Stimulated activated CD8-positive, alpha-beta memory T cell treated with anti-CD3 and anti-CD28 coated beads, Interleukin-7, amount 100 ng/mL, for 24 hours (primary cell): ENCODE measurements around the gene BAIAP3.

Source experiments
- DNase-seq: peaks from one replicate; pipeline ENCODE4 v3.0.0-alpha.2; 2020; ENCODE audit warnings: low read depth

The BAIAP3 gene

DNA sequence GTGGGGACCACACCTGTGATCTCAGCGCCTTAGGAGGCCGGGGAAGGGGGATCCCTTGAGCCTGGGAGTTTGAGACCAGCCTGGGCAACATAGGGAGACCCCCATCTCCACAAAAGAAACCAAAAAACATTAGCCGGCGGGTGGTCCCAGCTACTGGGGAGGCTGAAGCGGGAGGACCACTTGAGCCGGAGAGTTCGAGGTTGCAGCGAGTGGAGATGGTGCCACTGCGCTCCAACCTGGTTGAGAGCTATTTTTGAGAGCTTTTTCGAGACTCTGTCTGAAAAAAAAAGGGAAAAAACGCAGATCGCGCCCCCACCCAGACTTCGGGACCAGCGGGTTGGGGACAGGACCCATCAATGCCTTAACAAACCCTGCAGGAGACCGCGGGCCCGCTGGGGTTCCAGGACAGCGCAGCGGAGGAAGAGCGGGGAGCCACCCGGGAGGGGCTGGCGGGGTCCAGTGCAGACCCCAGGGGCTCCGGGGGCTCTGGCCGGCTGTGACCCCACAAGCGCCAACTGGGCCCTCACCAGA lies 762 bp upstream of the BAIAP3 start:
- no peak for DNase-seq

DNA sequence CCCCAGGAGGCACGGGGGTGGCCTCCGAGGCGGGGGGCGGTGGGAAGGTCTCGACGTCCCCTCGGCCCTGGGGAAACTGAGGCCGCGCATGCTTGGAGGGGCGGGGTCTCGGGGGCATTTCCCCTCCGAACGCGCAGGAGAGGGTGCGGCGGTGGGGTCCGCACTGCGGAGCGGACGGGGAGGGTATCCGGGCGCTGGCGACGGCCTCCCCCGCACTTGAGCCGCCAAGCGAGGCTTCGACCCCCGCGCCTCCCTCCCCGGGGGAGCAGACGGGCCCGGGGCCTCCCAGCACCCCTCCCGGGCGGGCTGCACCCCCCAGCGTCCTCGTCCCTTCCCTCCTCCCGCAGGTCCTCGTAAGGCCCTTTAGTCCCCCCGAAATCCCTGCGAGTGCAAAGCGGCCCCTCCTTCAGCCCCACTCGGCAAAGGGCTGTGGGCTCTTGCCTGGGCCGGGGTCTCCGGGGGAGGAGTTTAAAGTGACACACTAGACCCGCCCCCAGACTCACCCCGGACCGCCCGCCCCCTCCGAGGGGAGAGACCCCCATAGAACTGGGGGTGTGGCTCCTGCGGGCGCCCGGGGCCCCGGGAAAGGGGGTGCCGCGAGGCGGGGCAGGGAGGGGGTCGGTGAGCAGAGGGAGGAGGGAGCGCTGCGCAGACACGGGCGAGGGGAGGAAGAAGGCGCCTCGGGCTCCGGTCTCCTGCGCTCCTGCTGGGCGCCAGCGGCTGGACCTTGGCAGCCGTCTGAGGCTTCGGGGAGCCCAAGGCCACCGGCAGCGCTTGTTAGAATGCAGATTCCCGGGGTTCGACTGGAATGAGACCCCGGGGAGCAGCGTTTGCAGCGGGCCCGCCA lies 632 bp downstream of the BAIAP3 start:
- DNase-seq, result no peak

DNA sequence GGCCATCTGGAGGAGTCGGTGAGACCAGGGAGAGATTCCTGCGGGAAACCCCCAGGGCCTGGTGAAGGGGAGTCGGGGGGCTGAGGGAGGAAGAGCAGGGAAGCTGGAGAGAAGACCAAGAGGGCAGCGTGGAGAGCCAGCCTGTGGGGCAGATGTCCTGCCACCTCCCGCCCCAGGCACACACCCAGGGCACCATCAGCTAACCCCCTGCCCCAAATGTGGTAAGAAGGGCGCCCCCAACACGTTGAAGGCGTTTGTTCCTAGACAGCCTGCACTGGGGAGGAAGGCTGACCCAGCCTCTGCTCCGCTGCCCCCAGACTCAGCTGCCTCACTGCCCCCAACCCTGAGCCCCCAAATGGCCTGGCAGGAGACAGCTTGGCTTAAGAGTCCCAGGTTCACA lies 1.3 kb downstream of the BAIAP3 start:
- no peak for DNase-seq

DNA sequence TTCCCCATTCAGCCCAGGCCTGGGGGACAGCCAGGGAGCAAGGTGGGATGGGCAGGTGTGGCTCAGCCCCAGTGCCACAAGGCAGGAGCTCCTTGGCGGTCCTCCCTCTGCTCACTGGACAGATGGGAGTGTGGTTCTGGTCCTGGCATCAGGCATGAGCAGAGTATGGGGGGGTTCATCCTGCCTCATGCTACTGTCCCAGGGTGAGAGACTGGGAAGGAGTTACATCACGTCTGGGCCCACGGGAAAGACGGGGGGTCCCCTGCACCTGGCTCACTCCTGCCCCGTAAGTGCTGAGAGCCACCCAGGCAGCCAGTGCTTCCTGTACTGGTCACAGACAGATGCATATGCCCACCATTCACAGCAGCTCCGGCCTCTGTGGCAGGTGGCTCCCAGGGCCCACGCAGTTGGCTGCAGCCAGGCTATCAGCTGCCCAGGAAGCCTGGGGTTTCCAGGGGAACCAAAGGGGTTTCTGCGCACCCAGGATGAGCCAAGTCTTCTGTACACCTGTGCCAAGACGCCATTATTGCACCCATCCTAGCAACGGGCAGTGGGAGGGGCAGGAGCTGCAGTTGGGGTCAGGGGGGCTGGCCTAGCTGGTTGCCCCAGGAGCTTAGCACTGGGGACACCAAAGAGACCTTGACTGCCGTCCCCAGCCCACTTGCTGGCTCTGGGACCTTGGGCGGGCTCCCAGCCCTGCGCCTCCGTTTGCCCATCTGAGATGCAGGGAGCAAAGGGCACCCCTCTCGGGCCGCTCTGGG lies 1.9 kb downstream of the BAIAP3 start:
- DNase-seq, result no peak

DNA sequence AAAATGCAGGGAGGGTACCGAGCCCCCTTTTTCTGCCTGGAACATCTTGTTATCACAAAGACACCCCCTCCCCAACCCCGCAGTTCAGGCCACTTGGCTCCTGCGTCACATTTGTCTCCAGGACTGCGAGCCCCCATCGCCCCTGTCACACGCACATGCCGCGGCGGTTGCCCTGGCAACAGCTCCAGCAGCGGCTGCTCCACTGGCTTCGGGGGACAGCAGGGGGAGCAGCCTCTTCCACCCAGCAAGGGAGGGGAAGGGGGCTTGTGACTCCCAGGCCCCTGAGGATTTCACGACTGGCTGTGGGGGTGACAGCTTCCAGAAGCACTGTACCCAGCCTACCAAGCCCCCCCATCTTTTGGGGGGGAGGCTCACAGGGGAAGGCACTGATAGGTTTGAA lies 2.6 kb downstream of the BAIAP3 start:
- DNase-seq, result no peak

DNA sequence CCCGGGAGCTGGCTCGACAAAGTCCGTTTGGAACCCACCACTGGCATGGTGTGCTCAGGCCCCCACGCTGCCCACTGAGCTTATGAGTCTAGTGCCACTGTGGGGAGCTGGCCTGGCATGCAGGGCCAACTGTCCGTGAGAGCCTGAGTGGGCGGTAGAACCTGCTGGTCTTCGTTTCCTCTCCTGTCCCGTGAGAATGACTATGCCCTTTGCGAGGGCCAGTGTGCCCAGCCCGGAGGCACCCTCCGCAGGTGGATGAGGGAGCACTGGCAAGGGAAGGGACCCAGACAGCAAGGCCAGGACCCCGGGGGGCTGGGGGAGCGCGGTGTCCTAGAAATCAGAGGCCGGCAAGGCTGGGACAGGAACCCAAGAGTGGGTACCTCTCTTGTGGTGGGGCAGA lies 3.2 kb downstream of the BAIAP3 start:
- DNase-seq, result no peak

DNA sequence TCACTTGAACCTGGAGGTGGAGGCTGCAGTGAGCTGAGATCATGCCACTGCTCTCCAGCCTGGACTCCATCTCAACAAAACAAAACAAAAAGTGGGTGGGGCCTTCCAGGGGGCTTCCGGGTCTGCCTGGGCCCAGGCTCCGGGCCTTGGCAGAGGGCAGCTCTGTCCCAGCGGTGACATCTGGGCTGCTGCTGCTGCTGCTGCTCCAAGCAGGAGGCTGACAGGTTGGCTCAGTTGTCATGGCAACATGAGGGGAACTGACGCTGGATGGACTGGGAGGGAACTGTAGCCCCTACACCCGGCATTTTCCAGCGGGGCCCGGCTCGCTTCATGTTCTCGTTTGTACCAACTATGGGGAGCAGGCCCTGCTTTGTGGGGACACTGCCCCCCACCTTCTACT lies 4.0 kb downstream of the BAIAP3 start:
- no peak for DNase-seq

DNA sequence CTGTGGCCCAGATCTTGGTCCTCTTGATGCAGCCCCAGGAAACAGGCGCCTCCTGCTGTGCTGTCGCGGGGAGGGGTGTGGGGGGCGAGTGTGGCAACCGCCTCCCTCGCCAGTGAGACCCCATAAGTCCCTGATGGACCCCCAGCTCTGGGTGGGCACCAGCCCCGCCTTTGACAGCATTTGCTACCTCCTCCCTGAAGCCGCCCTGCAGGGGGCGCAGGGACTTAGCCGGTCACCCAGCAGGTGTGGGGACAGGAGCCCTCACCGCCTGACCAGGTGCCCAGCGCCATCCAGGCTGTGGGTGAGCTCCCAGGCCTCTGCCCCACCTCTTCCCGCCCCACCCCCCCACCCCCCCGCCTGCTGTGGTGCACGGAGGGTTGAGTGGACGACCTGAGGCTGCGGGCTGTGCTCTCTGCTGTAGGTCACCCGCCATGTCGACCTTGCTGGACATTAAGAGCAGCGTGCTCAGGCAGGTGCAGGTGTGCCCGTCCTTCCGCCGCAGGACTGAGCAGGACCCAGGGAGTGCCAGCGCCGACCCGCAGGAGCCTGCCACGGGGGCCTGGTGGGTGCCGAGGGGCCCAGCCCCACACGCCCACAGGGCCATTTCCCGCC lies 4.8 kb downstream of the BAIAP3 start:
- no peak for DNase-seq

DNA sequence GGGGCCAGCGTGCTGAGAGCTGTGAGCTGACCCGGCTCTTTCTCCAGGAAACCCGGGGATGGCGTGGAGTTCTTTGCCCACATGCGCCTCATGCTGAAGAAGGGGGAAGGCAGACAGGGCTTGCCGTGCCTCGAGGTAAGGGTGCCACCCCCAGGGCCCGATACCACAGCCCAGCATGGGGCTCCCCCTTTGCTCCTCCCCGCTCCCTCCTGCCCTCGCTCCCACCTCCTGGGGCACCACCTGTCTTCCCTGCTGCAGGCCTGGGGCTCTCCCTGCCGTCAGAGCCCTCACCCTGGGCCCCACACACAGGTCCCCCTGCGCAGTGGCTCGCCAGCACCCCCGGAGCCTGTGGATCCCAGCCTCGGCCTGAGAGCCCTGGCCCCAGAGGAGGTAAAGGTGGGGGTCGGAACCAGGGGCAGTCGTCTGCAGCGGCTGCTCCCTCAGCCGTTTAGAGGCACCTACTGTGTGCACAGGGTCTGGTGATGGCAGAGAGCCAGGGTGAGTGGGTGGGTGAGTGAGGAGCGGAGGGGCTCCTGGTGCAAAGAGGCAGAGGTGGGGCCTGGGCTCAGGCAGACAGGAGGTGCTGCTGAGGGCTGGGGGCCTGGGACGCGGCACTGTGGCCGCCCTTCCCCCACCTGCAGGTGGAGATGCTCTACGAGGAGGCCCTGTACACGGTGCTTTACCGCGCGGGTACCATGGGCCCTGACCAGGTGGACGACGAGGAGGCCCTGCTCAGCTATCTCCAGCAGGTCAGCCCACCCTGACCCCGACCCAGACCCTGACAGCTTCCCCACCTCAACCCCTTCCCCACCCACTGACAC lies 5.6 kb downstream of the BAIAP3 start:
- DNase-seq, result no peak

DNA sequence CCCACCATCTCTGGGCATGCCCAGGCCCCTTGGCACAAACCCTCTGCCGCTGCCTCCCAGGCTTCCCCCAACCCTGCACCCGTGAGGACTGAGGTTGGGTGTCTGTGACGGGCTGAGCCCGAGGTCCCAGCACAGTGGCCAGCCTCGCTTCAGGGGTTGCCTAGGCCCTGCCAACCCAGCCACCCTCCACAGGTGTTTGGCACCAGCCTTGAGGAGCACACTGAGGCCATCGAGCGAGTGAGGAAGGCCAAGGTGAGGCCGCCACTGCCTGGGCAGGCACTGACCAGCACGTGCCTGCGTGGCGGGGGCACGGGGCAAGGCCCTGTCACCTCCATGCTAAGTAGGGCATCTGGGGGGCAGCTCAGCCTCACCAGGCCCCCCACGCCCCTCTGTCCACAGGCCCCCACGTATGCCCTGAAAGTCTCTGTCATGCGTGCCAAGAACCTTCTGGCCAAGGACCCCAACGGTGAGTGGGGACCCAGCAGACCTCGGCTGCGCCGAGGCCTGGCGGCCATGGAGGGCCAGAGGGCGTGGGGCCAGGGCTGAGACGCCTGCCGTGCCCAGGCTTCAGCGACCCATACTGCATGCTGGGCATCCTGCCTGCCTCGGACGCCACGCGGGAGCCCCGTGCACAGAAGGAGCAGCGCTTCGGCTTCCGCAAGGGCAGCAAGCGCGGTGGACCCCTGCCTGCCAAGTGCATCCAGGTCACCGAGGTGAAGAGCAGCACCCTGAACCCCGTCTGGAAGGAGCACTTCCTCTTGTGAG lies 7.5 kb downstream of the BAIAP3 start:
- no peak for DNase-seq

DNA sequence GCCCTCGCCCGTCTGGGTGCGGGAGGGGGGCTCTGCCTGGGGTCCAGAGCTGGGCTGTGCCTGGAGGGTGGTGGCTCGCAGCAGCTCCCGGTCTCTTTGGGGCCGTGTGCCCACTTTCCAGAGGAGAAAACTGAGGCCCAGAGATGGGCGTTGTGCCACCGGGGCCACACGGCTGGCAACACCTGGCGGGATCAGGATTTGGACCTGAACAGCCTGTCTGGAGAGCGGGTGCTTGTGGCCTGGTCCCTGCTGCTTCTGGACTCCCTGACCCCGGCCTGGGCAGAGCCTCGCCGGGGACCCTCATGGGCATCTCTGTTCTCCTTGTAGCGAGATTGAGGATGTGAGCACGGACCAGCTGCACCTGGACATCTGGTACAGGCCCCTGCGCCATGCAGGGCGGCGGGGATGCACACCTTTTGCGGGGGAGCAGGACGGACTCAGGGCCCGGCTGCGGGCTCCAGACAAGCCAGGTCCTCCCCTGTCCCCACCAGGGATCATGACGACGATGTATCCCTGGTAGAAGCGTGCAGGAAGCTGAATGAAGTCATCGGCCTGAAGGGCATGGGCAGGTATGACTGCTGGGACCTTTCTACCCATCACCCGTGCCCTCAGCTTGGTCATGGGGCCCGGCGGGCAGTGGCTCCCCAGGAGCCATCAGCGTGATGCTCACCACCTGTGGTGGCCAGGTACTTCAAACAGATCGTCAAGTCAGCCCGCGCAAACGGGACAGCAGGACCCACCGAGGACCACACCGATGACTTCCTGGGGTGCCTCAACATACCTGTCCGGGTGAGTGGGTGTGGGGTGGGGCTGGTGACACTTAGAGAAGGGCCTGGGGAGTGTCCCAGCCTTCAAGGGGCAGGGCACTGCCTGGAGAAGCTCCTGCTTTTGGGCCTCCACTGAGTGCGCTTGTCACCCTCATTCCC lies 8.3 kb downstream of the BAIAP3 start:
- DNase-seq, result no peak

DNA sequence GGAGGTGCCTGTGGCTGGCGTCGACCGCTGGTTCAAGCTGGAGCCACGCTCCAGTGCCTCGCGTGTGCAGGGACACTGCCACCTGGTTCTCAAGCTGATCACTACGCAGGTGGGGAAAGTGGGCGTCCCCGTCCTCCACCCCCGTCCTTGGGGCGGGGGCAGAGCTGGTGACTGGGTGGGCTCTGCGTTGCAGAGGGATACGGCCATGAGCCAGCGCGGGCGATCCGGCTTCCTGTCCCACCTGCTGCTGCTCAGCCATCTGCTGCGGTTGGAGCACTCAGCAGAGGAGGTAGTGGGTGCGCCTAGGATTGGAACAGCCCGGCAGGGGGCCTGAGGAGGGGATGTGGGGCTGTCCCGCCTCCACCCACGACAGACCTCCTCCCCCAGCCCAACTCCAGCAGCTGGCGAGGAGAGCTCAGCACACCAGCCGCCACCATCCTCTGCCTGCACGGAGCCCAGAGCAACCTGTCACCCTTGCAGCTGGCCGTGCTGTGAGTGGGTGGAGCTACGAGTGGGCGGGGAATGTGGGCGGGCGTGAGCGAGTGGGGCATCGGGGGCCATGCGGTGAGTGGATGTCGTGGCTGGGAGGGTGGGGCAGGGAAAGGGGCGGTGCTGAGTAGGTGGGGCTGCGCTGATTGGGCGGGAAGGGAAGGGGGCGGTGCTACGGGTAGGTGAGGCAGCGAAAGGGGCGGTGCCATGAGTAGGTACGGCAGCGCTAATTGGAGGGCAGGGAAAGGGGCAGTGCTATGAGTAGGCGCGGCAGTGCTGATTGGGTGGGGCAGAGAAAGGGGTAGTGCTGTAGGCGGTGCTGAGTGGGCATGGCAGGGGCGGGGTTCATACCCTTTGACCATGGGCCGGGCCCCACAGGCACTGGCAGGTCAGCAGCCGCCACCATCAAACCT lies 9.3 kb downstream of the BAIAP3 start:
- DNase-seq, result peak; percentile 82

DNA sequence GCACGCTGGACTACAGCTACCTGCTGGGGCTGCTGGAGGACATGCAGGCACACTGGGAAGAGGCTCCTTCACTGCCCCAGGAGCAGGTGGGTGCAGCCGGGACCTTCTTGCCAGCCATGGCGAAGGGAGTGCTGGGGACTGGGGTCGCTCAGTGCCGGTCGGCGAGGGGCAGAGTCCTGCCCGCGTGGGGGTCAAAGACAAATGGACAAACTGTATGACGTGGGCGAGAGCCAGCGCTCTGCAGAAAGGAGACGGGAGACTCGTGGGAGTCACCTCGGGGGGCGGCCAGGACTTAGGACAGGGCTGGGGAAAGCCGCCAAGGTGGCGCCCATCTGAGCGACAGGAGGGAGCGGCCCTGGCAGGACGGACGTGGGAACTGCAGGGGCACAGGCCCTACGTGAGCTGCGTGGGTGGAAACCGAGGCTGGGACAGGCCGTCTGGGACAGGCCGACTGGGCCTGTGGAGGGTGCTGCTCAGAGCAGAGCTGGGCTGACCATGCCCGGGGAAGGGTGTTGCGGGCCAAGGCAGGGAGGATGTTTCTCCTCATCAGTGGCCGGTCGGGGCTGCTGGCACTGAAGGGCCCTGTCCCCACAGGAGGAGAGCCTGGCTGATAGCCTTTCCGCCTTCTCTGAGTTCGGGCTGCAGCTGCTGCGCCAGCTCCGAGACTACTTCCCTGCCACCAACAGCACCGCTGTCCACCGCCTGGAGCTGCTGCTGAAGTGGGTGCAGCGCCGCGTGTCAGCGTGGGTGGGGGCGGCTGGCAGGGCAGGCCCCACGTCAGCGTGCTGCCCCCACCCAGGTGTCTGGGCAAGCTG lies 10.2 kb downstream of the BAIAP3 start:
- DNase-seq, result no peak

DNA sequence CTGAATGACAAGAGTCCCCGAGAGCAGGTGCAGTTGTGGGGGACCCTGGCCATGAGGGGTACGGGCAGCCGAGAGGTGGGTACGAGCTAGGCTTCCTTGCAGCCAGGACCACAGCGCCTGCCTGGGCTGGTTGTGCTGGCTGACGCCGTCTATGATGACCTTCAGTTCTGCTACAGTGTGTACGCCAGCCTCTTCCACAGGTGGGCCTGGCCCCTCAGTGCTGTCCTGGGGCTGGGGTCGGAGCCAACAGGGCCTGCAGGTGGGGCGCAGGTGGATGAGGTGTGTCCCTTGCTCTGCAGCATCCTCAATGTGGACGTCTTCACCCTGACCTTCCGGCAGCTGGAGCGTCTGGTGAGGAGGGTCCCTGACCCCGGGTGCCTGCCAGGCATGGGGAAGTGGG lies 11.1 kb downstream of the BAIAP3 start:
- no peak for DNase-seq

DNA sequence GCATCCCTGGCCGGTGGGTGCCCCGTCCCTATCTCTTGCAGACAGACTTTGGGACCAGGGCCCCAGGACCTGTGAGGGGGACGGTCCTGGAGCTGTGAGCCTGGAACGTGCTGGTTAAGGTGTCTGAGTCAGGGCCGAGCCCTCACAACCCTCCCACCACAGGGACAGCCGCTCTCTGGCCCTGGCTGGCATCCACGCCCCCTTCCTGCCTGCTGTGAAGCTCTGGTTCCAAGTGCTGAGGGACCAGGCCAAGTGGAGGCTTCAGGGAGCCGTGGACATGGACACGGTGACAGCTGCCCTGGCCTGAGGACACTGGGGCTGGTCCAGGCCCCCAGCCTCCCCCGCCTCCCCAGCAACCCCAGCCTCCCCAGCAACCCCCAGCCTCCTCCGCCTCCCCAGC lies 11.6 kb downstream of the BAIAP3 start:
- no peak for DNase-seq

DNA sequence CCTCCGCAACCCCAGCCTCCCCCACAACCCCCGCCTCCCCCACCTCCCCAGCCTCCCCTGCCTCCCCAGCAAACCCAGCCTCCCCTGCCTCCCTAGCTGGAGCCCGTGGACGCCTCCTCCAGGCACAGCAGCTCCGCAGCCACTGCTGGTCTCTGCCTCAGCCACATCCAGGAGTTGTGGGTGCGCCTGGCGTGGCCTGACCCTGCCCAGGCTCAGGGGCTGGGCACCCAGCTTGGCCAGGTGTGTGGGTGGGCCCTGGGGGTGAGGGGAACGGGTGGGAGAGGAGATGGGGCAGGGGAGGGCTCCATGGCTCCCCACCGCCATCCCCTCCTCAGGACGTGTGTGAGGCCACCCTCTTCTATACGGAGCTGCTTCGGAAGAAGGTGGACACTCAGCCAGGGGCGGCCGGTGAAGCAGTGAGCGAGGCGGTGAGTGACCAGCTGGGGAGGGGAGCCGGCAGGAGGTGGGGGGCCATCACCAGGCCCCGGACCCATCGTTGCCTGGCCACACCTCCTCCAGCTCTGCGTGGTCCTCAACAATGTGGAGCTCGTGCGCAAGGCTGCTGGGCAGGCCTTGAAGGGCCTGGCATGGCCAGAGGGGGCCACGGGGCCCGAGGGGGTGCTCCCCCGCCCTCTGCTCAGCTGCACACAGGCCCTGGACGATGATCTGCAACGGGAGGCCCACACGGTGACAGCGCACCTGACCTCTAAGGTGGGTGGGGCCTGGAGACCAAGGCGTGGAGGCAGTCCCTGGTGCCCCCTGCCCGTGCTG lies 12.4 kb downstream of the BAIAP3 start:
- DNase-seq, result no peak
